HEK293 (cell line): Measurements from ENCODE around the gene SEMA3A.

Experiments used
- CTCF ChIA-PET: fragments of 350-600 bp; formaldehyde crosslinking; extraction: SDS; loops from one replicate; lab custom pipeline; 2021; ENCODE audit warnings: antibody characterized with exemption; lab: Yijun Ruan, JAX
- POLR2A ChIA-PET: fragments of 300-600 bp; formaldehyde crosslinking; extraction: SDS; loops from one replicate; lab custom pipeline; 2020; ENCODE audit warnings: antibody characterized with exemption, inconsistent platforms; lab: Yijun Ruan, JAX
- H3K27ac ChIP-seq: fragments of 200-500 bp; sonication (Bioruptor generic); 2 replicates; pipeline ENCODE4 v1.5.1; 2014; ENCODE audit warnings: low read depth, low read length, control low read depth, inconsistent platforms; ENCODE audit errors: extremely low read depth
- H3K36me3 ChIP-seq, 2 experiments: fragments of 200-500 bp in 1 of 2; sonication (Bioruptor generic) in 1 of 2; 1 replicate in 1 of 2; 2 replicates in 1 of 2; pipeline ENCODE4 v1.5.1; 2014 to 2017; ENCODE audit warnings: inconsistent platforms in 2 of 2, low read length in 2 of 2; ENCODE audit not compliant: control insufficient read depth in 2 of 2, insufficient read depth in 1 of 2
- H3K4me1 ChIP-seq: fragments of 200-500 bp; sonication (Bioruptor generic); 2 replicates; pipeline ENCODE4 v1.5.1; 2014; ENCODE audit warnings: mild to moderate bottlenecking, low read length, inconsistent platforms; ENCODE audit not compliant: control insufficient read depth, insufficient read depth
- H3K4me3 ChIP-seq: 2 replicates; pipeline ENCODE4 v1.5.1; 2011; ENCODE audit warnings: low read depth, mild to moderate bottlenecking, control low read depth, low read length, moderate library complexity
- H3K9me3 ChIP-seq: fragments of 200-500 bp; sonication (Bioruptor generic); 2 replicates; pipeline ENCODE4 v1.5.1; 2014; ENCODE audit warnings: low read depth, low read length, inconsistent platforms; ENCODE audit not compliant: control insufficient read depth, insufficient read depth
- GLIS1 ChIP-seq: fragments of 450-650 bp; formaldehyde crosslinking; IDR thresholded peaks from 2 replicates; pipeline ENCODE4 v1.5.1; 2016; ENCODE audit warnings: missing biosample characterization, missing genetic modification characterization
- KLF9 ChIP-seq: fragments of 450-650 bp; formaldehyde crosslinking; IDR thresholded peaks from 2 replicates; pipeline ENCODE4 v1.5.1; 2016; ENCODE audit warnings: missing biosample characterization, missing genetic modification characterization, low read depth
- MYNN ChIP-seq: fragments of 450-650 bp; formaldehyde crosslinking; IDR thresholded peaks from 2 replicates; pipeline ENCODE4 v1.5.1; 2016; ENCODE audit warnings: missing biosample characterization, missing genetic modification characterization, borderline replicate concordance
- RBAK ChIP-seq: fragments of 450-650 bp; formaldehyde crosslinking; IDR thresholded peaks from 2 replicates; pipeline ENCODE4 v1.5.1; 2016; ENCODE audit warnings: missing biosample characterization, missing genetic modification characterization
- SCRT2 ChIP-seq: fragments of 450-650 bp; formaldehyde crosslinking; IDR thresholded peaks from 2 replicates; pipeline ENCODE4 v1.5.1; 2016; ENCODE audit warnings: missing biosample characterization, missing genetic modification characterization
- ZNF211 ChIP-seq: fragments of 450-650 bp; formaldehyde crosslinking; IDR thresholded peaks from 2 replicates; pipeline ENCODE4 v1.5.1; 2016; ENCODE audit warnings: low read depth, missing biosample characterization, missing genetic modification characterization
- ZNF239 ChIP-seq: fragments of 450-650 bp; formaldehyde crosslinking; IDR thresholded peaks from 2 replicates; pipeline ENCODE4 v1.5.1; 2016; ENCODE audit warnings: missing biosample characterization, missing genetic modification characterization
- ZNF510 ChIP-seq: fragments of 450-650 bp; formaldehyde crosslinking; IDR thresholded peaks from 2 replicates; pipeline ENCODE4 v1.5.1; 2018; ENCODE audit warnings: mild to moderate bottlenecking, missing genetic modification characterization, missing biosample characterization; ENCODE audit not compliant: insufficient replicate concordance
- ZNF768 ChIP-seq: fragments of 450-650 bp; formaldehyde crosslinking; IDR thresholded peaks from 2 replicates; pipeline ENCODE4 v1.5.1; 2018; ENCODE audit warnings: missing biosample characterization, mild to moderate bottlenecking, missing genetic modification characterization
- ZSCAN16 ChIP-seq: fragments of 450-650 bp; formaldehyde crosslinking; IDR thresholded peaks from 2 replicates; pipeline ENCODE4 v1.5.1; 2016; ENCODE audit warnings: missing biosample characterization, missing genetic modification characterization
- TF ChIP-seq, protein P1 (sequence below): fragments of 450-650 bp; formaldehyde crosslinking; IDR thresholded peaks from 2 replicates; pipeline ENCODE4 v1.5.1; 2017; ENCODE audit warnings: missing biosample characterization, missing genetic modification characterization
- TF ChIP-seq, protein P2 (sequence below): fragments of 450-650 bp; formaldehyde crosslinking; IDR thresholded peaks from 2 replicates; pipeline ENCODE4 v1.5.1; 2016; ENCODE audit warnings: missing biosample characterization, missing genetic modification characterization
- TF ChIP-seq, protein P3 (sequence below): fragments of 450-650 bp; IDR thresholded peaks from 2 replicates; pipeline ENCODE4 v1.5.1; 2018; ENCODE audit warnings: missing biosample characterization, mild to moderate bottlenecking, missing genetic modification characterization
- TF ChIP-seq, protein P4 (sequence below): fragments of 450-650 bp; formaldehyde crosslinking; IDR thresholded peaks from 2 replicates; pipeline ENCODE4 v1.5.1; 2016; ENCODE audit warnings: missing biosample characterization, missing genetic modification characterization
- TF ChIP-seq, protein P5 (sequence below): fragments of 450-650 bp; formaldehyde crosslinking; IDR thresholded peaks from 2 replicates; pipeline ENCODE4 v1.5.1; 2017; ENCODE audit warnings: missing biosample characterization, missing genetic modification characterization
- TF ChIP-seq, protein P6 (sequence below): fragments of 450-650 bp; formaldehyde crosslinking; IDR thresholded peaks from 2 replicates; pipeline ENCODE4 v1.5.1; 2016; ENCODE audit warnings: missing biosample characterization, missing genetic modification characterization

SEMA3A gene

DNA sequence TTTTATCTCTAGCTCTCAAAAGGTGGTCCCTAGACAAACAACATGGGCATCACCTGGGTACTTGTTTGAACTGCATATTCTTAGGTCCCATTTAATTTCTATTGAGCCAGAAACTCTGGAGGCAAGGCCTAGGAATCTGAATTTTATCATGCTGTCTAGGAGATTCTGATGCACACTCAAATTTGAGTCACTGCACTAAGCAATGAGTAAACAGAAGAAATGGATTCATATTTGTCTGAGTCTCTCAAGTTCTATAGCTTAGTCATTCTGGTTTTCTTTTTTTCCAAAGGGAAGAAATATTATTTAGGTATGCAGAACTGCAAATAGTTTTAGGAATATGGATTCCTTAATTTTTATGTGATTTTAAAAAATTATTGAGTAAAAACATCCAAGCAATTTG is 185.5 kb downstream of the SEMA3A start:
- no peaks in the 10 kb centered on the region for H3K9me3 ChIP-seq
- H3K36me3 ChIP-seq = no peaks in the 10 kb centered on the region
- no peak overlapping the region for H3K4me3 ChIP-seq
- ChIA-PET CTCF (no interaction called here), POLR2A (no interaction called here)
- H3K27ac ChIP-seq = no peak overlapping the region
- TF ChIP-seq, protein P1, sequence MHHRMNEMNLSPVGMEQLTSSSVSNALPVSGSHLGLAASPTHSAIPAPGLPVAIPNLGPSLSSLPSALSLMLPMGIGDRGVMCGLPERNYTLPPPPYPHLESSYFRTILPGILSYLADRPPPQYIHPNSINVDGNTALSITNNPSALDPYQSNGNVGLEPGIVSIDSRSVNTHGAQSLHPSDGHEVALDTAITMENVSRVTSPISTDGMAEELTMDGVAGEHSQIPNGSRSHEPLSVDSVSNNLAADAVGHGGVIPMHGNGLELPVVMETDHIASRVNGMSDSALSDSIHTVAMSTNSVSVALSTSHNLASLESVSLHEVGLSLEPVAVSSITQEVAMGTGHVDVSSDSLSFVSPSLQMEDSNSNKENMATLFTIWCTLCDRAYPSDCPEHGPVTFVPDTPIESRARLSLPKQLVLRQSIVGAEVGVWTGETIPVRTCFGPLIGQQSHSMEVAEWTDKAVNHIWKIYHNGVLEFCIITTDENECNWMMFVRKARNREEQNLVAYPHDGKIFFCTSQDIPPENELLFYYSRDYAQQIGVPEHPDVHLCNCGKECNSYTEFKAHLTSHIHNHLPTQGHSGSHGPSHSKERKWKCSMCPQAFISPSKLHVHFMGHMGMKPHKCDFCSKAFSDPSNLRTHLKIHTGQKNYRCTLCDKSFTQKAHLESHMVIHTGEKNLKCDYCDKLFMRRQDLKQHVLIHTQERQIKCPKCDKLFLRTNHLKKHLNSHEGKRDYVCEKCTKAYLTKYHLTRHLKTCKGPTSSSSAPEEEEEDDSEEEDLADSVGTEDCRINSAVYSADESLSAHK (tag by site-specific recombination) = no peak
- TF ChIP-seq, protein P2, sequence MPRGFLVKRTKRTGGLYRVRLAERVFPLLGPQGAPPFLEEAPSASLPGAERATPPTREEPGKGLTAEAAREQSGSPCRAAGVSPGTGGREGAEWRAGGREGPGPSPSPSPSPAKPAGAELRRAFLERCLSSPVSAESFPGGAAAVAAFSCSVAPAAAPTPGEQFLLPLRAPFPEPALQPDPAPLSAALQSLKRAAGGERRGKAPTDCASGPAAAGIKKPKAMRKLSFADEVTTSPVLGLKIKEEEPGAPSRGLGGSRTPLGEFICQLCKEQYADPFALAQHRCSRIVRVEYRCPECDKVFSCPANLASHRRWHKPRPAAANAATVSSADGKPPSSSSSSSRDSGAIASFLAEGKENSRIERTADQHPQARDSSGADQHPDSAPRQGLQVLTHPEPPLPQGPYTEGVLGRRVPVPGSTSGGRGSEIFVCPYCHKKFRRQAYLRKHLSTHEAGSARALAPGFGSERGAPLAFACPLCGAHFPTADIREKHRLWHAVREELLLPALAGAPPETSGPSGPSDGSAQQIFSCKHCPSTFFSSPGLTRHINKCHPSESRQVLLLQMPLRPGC = no peak
- no peak for TF ChIP-seq KLF9 (tag by site-specific recombination)
- TF ChIP-seq, protein P3, sequence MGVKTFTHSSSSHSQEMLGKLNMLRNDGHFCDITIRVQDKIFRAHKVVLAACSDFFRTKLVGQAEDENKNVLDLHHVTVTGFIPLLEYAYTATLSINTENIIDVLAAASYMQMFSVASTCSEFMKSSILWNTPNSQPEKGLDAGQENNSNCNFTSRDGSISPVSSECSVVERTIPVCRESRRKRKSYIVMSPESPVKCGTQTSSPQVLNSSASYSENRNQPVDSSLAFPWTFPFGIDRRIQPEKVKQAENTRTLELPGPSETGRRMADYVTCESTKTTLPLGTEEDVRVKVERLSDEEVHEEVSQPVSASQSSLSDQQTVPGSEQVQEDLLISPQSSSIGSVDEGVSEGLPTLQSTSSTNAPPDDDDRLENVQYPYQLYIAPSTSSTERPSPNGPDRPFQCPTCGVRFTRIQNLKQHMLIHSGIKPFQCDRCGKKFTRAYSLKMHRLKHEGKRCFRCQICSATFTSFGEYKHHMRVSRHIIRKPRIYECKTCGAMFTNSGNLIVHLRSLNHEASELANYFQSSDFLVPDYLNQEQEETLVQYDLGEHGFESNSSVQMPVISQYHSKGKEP (tag by site-specific recombination) = no peak
- no peak for TF ChIP-seq RBAK
- TF ChIP-seq ZNF768 = no peak
- TF ChIP-seq, protein P4, sequence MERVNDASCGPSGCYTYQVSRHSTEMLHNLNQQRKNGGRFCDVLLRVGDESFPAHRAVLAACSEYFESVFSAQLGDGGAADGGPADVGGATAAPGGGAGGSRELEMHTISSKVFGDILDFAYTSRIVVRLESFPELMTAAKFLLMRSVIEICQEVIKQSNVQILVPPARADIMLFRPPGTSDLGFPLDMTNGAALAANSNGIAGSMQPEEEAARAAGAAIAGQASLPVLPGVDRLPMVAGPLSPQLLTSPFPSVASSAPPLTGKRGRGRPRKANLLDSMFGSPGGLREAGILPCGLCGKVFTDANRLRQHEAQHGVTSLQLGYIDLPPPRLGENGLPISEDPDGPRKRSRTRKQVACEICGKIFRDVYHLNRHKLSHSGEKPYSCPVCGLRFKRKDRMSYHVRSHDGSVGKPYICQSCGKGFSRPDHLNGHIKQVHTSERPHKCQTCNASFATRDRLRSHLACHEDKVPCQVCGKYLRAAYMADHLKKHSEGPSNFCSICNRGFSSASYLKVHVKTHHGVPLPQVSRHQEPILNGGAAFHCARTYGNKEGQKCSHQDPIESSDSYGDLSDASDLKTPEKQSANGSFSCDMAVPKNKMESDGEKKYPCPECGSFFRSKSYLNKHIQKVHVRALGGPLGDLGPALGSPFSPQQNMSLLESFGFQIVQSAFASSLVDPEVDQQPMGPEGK (tag by site-specific recombination) = no peak
- TF ChIP-seq ZNF211 (tag by site-specific recombination) = no peak
- no peak for TF ChIP-seq SCRT2 (tag by site-specific recombination)
- TF ChIP-seq GLIS1 (tag by site-specific recombination) = no peak
- TF ChIP-seq, protein P5, sequence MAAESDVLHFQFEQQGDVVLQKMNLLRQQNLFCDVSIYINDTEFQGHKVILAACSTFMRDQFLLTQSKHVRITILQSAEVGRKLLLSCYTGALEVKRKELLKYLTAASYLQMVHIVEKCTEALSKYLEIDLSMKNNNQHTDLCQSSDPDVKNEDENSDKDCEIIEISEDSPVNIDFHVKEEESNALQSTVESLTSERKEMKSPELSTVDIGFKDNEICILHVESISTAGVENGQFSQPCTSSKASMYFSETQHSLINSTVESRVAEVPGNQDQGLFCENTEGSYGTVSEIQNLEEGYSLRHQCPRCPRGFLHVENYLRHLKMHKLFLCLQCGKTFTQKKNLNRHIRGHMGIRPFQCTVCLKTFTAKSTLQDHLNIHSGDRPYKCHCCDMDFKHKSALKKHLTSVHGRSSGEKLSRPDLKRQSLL (tag by site-specific recombination) = no peak
- no peak for TF ChIP-seq ZNF239 (tag by site-specific recombination)
- TF ChIP-seq ZSCAN16 (tag by site-specific recombination) = no peak
- TF ChIP-seq, protein P6, sequence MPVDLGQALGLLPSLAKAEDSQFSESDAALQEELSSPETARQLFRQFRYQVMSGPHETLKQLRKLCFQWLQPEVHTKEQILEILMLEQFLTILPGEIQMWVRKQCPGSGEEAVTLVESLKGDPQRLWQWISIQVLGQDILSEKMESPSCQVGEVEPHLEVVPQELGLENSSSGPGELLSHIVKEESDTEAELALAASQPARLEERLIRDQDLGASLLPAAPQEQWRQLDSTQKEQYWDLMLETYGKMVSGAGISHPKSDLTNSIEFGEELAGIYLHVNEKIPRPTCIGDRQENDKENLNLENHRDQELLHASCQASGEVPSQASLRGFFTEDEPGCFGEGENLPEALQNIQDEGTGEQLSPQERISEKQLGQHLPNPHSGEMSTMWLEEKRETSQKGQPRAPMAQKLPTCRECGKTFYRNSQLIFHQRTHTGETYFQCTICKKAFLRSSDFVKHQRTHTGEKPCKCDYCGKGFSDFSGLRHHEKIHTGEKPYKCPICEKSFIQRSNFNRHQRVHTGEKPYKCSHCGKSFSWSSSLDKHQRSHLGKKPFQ (tag by site-specific recombination) = no peak
- TF ChIP-seq ZNF510 (tag by site-specific recombination) = no peak
- no peak for TF ChIP-seq MYNN (tag by site-specific recombination)
- H3K4me1 ChIP-seq = peaks cover 3% of the 10 kb centered on the region
